Breast epithelium (tissue), 3 donors: Measurements from ENCODE around the gene FAM168A.

Experiments
- POLR2AphosphoS5 ChIP-seq, 3 donors: sonication (generic); formaldehyde crosslinking; IDR thresholded peaks; one replicate each; pipeline ENCODE4 v1.6.1; 2017; ENCODE audit warnings: antibody characterized with exemption in 3 of 3
- TF ChIP-seq, protein P1 (sequence below), 3 donors: fragments of 450-650 bp; IDR thresholded peaks; one replicate each; pipeline ENCODE4 v1.5.1; 2016 to 2017; ENCODE audit warnings: antibody characterized with exemption in 3 of 3, mild to moderate bottlenecking in 3 of 3, moderate library complexity in 3 of 3

DNA sequence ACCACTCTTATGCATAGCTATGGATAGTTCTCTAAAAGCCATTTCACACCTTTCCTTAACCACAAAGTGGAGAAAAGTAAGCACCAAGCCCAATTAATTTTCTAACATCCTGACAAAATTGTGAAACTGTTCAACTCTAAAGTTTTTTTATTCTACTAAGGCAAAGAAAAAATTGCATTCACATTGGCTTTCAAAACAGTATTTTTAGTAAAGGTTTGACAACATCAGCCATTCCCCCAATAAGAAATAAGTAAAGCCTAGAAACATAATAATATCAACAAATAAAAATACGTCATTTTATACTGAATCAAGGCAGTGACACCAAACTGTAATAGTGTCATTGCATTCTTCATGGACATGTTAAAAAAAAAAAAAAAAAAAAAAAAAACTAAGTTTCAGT lies 11.1 kb downstream of the FAM168A start:
- TF ChIP-seq POLR2AphosphoS5 (IDR thresholded peaks at IDR 0.05) = no peak
- TF ChIP-seq, protein P1, sequence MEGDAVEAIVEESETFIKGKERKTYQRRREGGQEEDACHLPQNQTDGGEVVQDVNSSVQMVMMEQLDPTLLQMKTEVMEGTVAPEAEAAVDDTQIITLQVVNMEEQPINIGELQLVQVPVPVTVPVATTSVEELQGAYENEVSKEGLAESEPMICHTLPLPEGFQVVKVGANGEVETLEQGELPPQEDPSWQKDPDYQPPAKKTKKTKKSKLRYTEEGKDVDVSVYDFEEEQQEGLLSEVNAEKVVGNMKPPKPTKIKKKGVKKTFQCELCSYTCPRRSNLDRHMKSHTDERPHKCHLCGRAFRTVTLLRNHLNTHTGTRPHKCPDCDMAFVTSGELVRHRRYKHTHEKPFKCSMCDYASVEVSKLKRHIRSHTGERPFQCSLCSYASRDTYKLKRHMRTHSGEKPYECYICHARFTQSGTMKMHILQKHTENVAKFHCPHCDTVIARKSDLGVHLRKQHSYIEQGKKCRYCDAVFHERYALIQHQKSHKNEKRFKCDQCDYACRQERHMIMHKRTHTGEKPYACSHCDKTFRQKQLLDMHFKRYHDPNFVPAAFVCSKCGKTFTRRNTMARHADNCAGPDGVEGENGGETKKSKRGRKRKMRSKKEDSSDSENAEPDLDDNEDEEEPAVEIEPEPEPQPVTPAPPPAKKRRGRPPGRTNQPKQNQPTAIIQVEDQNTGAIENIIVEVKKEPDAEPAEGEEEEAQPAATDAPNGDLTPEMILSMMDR (IDR thresholded peaks at IDR 0.05) = no peak
